Prostate gland (tissue), 2 donors: Measurements from ENCODE around the gene MANBA.

Source experiments
- CTCF ChIP-seq, 4 experiments: fragments of 200-600 bp in 2 of 4; fragments of 450-650 bp in 2 of 4; sonication (generic) in 2 of 4; IDR thresholded peaks; 1 replicate in 3 of 4; 2 replicates in 1 of 4; pipeline ENCODE4 v1.5.1; 2016 to 2019; ENCODE audit warnings: antibody characterized with exemption in 4 of 4, mild to moderate bottlenecking in 2 of 4, moderate library complexity in 2 of 4
- POLR2A ChIP-seq: fragments of 450-650 bp; IDR thresholded peaks from one replicate; pipeline ENCODE4 v1.6.1; 2016; ENCODE audit warnings: antibody characterized with exemption, mild to moderate bottlenecking
- POLR2AphosphoS5 ChIP-seq: sonication (generic); formaldehyde crosslinking; IDR thresholded peaks from one replicate; pipeline ENCODE4 v1.6.1; 2017; ENCODE audit warnings: antibody characterized with exemption

DNA sequence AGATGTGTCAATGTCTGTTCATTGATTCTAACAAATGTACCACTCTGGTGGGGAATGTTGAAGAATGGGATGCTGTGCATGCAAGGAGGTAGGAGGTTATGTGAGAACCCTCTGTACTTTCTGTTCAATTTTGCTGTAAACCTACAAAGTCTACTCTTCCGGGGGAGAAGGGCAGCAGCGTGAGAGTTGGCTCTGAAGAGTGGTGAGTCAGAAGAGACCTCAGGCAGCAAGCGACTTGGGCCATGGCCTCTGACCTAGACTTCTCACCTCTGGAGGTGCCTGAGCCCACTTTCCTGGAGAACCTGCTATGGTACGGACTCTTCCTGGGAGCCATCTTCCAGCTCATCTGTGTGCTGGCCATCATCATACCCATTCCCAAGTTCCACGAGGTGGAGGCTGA is 26.7 kb downstream of the MANBA start:
- TF ChIP-seq CTCF (IDR thresholded peaks at IDR 0.05), result no peak
- no peak for TF ChIP-seq POLR2A
- no peak for TF ChIP-seq POLR2AphosphoS5
